Measurements from ENCODE around the gene CNIH3. TPM values are rescaled to one million over a fixed set of nuclear protein-coding genes. Genes with fewer than 3 reads are reported as not detected.
"Not testable (repeated sequence)": the region's sequence is repeated elsewhere in the genome, so short reads cannot be mapped to it uniquely, and the experiment has no call there.

CNIH3 gene
- total and polyA plus RNA-seq, 9 donors: 2.1 to 4.7 (median 2.9) TPM

DNA sequence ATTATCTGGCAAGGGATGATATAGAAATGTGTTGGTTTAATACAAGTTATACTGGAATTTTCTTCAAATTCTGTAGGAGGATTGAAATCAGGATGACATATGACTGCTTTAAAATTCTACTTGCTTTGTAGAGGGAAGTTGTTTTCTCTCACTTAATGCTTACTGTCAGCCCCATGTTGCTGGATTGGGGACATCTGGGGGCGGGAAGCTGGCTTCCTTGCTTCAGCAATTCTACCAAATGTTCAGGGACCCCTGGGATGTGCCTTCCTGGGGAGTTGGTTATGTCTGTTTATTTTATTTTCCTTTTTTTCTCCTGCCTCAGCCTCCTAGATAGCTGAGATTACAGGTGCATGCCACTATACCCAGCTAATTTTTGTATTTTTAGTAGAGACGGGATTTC lies 63.5 kb downstream of the CNIH3 start:
- WGBS (ENCODE audit: insufficient coverage): no CpG with 5 or more reads among the region's 2 CpGs
- no peak overlapping the region for H3K4me3 ChIP-seq (ENCODE audit: low read length)
- H3K27me3 ChIP-seq (ENCODE audit: control insufficient read depth, insufficient read depth, low read length): peaks cover 2% of the 10 kb centered on the region
- H3K27ac ChIP-seq (ENCODE audit: low read length): no peak overlapping the region
- H3K9me3 ChIP-seq (replicated peaks; ENCODE audit: control insufficient read depth, low read depth, low read length): no peaks in the 10 kb centered on the region
- no peaks in the 10 kb centered on the region for H3K4me1 ChIP-seq (ENCODE audit: control insufficient read depth, insufficient read depth, low read length)
- no peak for DNase-seq
- H3K36me3 ChIP-seq (ENCODE audit: control insufficient read depth, insufficient read depth, low read length): no peaks in the 10 kb centered on the region

DNA sequence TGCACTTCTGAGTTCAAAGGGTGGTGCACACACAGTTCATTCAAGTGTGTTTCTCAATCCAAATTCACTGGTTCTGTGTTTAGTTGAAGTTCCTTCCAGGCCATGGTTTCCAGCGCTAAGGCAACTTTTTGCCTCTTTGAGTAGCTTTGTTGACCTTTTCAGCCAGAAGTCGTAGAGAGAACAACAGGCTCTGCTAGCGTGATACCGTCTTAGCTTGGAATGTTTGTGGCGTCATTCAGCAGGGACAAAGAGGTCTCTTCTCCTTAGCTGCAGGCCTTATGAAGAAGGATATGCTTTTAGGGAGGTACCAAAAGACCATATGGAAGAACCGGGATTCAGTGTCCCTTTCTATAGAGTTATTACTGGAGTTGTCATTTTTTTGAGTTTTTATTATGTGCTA lies 65.7 kb downstream of the CNIH3 start:
- 65% methylated on average over 5 of the region's 6 CpGs for WGBS (ENCODE audit: insufficient coverage)
- H3K4me1 ChIP-seq (ENCODE audit: control insufficient read depth, insufficient read depth, low read length): no peaks in the 10 kb centered on the region
- H3K27ac ChIP-seq (ENCODE audit: low read length): no peak overlapping the region
- H3K27me3 ChIP-seq (ENCODE audit: control insufficient read depth, insufficient read depth, low read length): peaks cover 7% of the 10 kb centered on the region
- DNase-seq: no peak
- no peaks in the 10 kb centered on the region for H3K9me3 ChIP-seq (replicated peaks; ENCODE audit: control insufficient read depth, low read depth, low read length)
- H3K4me3 ChIP-seq (ENCODE audit: low read length): no peak overlapping the region
- H3K36me3 ChIP-seq (ENCODE audit: control insufficient read depth, insufficient read depth, low read length): no peaks in the 10 kb centered on the region

DNA sequence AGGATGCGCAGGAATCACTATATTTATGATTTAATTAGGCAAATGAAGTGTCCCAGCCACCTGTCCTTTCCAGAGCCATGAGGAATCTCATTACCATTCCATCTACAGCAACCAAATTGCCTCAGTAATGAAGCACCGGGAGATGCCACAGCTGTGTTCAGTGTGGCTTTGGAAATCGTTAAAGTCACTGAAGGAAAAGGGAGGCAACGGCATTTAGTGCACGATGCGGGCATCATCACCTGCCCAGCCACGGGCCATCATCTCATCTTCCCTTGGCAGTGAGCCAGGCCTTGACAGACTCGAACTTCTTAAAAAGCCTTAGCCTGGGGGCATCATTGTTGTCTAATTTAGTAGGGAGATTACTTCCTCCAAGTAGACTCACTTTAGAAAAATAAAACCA lies 67.8 kb downstream of the CNIH3 start:
- H3K36me3 ChIP-seq (ENCODE audit: control insufficient read depth, insufficient read depth, low read length): no peaks in the 10 kb centered on the region
- no peaks in the 10 kb centered on the region for H3K4me1 ChIP-seq (ENCODE audit: control insufficient read depth, insufficient read depth, low read length)
- WGBS (ENCODE audit: insufficient coverage): no CpG with 5 or more reads among the region's 8 CpGs
- no peak for DNase-seq
- no peak overlapping the region for H3K4me3 ChIP-seq (ENCODE audit: low read length)
- peaks cover 7% of the 10 kb centered on the region for H3K27me3 ChIP-seq (ENCODE audit: control insufficient read depth, insufficient read depth, low read length)
- H3K27ac ChIP-seq (ENCODE audit: low read length): no peak overlapping the region
- no peaks in the 10 kb centered on the region for H3K9me3 ChIP-seq (replicated peaks; ENCODE audit: control insufficient read depth, low read depth, low read length)

DNA sequence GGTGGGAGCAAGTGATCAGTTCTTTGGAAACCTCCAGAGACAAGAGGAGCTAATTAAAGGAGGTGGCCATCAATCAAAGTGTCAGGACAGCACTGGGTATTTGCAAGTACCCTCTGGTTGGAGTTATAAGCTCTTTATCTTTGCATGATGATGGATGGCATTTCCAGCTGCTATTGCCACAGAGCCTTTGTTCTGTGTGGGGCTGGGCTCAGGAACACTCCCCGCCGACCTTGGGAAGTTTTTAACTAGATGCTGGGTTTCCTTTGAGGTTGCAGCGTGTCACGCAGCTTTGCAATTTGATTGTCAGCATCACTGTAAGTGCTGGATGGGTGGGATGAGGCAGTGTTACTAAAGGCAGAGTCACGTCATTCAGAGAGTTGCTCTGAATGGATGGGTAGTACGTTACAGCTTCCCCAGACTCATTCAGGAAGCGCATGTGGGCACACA lies 68.9 kb downstream of the CNIH3 start:
- 29% methylated on average over 5 of the region's 7 CpGs for WGBS (ENCODE audit: insufficient coverage)
- DNase-seq: no peak
- no peaks in the 10 kb centered on the region for H3K9me3 ChIP-seq (replicated peaks; ENCODE audit: control insufficient read depth, low read depth, low read length)
- no peak overlapping the region for H3K4me3 ChIP-seq (ENCODE audit: low read length)
- H3K27ac ChIP-seq (ENCODE audit: low read length): no peak overlapping the region
- peaks cover 7% of the 10 kb centered on the region for H3K27me3 ChIP-seq (ENCODE audit: control insufficient read depth, insufficient read depth, low read length)
- H3K4me1 ChIP-seq (ENCODE audit: control insufficient read depth, insufficient read depth, low read length): no peaks in the 10 kb centered on the region
- H3K36me3 ChIP-seq (ENCODE audit: control insufficient read depth, insufficient read depth, low read length): no peaks in the 10 kb centered on the region

DNA sequence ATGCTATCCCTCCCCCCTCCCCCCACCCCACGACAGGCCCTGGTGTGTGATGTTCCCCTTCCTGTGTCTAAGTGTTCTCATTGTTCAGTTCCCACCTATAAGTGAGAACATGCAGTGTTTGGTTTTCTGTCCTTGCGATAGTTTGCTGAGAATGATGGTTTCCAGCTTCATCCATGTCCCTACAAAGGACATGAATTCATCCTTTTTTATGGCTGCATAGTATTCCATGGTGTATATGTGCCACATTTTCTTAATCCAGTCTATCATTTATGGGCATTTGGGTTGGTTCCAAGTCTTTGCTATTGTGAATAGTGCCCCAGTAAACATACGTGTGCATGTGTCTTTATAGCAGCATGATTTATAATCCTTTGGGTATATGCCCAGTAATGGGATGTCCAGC lies 70.0 kb downstream of the CNIH3 start:
- WGBS (ENCODE audit: insufficient coverage): no CpG with 5 or more reads among the region's 3 CpGs
- not testable (repeated sequence) for H3K9me3 ChIP-seq (replicated peaks; ENCODE audit: control insufficient read depth, low read depth, low read length); DNase-seq; H3K27ac ChIP-seq (ENCODE audit: low read length); H3K27me3 ChIP-seq (ENCODE audit: control insufficient read depth, insufficient read depth, low read length); H3K4me3 ChIP-seq (ENCODE audit: low read length); H3K36me3 ChIP-seq (ENCODE audit: control insufficient read depth, insufficient read depth, low read length); H3K4me1 ChIP-seq (ENCODE audit: control insufficient read depth, insufficient read depth, low read length)

DNA sequence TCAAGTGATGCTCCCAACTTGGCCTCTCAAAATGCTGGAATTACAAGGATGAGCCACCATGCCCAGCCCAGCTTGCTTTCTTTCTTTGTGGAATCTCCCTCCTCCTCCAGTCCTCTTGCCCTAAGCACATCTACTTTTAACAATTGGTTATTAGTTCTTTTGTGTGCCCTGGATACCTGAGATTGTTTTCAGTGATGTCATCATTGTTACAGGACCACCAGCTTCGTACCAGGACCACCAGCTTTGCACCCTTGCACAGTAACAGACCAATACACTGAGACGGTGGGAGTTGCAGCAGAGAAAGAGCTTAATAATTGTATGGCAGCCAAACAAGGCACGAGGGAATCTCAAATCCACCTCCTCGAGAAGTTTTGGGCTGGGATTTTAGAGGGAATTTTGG lies 71.3 kb downstream of the CNIH3 start:
- no peaks in the 10 kb centered on the region for H3K9me3 ChIP-seq (replicated peaks; ENCODE audit: control insufficient read depth, low read depth, low read length)
- H3K36me3 ChIP-seq (ENCODE audit: control insufficient read depth, insufficient read depth, low read length): no peaks in the 10 kb centered on the region
- 50% methylated on average over 2 of the region's 4 CpGs for WGBS (ENCODE audit: insufficient coverage)
- peaks cover 7% of the 10 kb centered on the region for H3K27me3 ChIP-seq (ENCODE audit: control insufficient read depth, insufficient read depth, low read length)
- H3K4me1 ChIP-seq (ENCODE audit: control insufficient read depth, insufficient read depth, low read length): no peaks in the 10 kb centered on the region
- H3K27ac ChIP-seq (ENCODE audit: low read length): no peak overlapping the region
- DNase-seq: no peak
- no peak overlapping the region for H3K4me3 ChIP-seq (ENCODE audit: low read length)

DNA sequence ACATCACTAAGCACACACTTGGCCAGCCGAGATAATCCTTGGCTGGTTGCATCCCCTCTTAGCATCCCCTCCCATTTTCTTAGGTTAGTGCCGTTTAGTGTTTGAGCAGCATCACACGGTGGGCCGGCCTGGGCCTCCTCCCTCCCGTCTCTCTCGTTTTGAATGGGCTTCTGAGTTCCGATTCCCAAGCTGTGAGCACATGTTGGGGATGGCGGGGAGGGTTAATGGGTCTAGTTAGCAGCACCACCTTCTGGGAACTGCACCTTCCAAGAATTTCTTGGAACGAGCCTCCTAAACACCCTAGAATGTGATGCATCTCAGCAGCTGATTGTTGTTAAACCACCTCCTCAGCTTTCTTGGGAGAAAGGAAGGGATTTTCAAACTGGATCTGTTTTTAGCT lies 73.3 kb downstream of the CNIH3 start:
- no peak overlapping the region for H3K27ac ChIP-seq (ENCODE audit: low read length)
- WGBS (ENCODE audit: insufficient coverage): 32% methylated on average over 4 of the region's 9 CpGs
- H3K4me1 ChIP-seq (ENCODE audit: control insufficient read depth, insufficient read depth, low read length): no peaks in the 10 kb centered on the region
- H3K27me3 ChIP-seq (ENCODE audit: control insufficient read depth, insufficient read depth, low read length): peaks cover 5% of the 10 kb centered on the region
- DNase-seq: peak; percentile 9
- no peaks in the 10 kb centered on the region for H3K36me3 ChIP-seq (ENCODE audit: control insufficient read depth, insufficient read depth, low read length)
- no peaks in the 10 kb centered on the region for H3K9me3 ChIP-seq (replicated peaks; ENCODE audit: control insufficient read depth, low read depth, low read length)
- no peak overlapping the region for H3K4me3 ChIP-seq (ENCODE audit: low read length)

DNA sequence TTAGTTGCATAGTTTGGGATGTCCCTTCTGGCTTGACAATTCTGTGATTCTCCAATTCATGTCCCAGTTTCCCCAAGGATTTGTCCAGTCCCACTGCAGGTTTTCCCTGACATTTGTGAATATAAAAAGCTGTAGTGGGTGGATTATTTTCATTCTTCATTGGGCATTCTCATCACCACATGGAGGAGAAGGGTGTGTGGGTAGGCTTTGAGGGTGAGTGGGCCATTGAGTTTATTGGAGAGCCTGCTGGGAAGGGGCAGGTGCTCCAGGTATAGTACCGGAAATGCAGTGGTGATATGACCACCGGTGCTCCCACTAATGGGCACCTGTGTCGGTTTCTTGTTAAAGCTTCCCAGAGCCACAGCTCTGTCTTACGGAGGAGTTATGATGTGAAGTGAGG lies 74.5 kb downstream of the CNIH3 start:
- Histone ChIP-seq H3K4me1 (ENCODE audit: control insufficient read depth, insufficient read depth, low read length) (no peaks in the 10 kb centered on the region), H3K27me3 (ENCODE audit: control insufficient read depth, insufficient read depth, low read length) (no peaks in the 10 kb centered on the region), H3K27ac (ENCODE audit: low read length) (no peak overlapping the region), H3K36me3 (ENCODE audit: control insufficient read depth, insufficient read depth, low read length) (no peaks in the 10 kb centered on the region), H3K9me3 (replicated peaks; ENCODE audit: control insufficient read depth, low read depth, low read length) (no peaks in the 10 kb centered on the region), H3K4me3 (ENCODE audit: low read length) (no peak overlapping the region)
- DNase-seq: no peak
- 80% methylated on average over 1 of the region's 4 CpGs for WGBS (ENCODE audit: insufficient coverage)

DNA sequence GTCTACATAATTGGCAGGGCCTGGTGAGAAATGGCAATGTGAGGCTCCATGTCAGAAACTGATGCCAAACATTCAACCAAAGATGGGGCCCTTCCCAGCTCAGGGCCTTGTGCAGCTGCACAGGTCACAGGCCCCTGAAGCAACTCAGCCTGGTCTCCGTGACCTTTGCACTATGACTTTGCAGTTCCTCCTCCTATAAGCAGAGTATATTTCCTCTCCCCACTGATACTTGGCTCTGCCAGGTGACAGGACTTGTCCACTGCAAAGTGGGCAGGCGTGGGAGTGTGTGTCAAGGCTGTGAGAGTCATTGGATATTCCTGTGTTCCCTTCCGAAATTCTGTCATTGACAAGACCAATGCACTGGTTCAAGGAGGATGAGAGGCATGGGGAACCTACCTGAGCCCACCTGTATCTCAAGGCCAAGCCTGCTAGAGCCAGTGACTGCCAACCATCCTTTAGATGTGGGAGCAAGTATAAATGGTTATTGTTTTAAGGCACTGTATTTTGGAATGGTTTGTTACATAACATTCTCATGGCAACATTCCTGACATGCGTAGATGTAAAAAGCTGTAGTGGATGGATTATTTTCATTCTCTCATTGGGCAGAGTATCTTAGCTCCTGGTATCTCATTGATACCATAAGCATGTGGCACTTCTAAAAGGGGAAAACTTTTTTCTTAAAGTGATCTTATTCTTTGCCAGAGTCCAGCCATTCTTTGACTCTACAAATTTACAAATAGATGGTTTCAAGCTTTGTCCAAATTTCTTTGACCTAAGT lies 75.2 kb downstream of the CNIH3 start:
- no peaks in the 10 kb centered on the region for H3K27me3 ChIP-seq (ENCODE audit: control insufficient read depth, insufficient read depth, low read length)
- no peaks in the 10 kb centered on the region for H3K36me3 ChIP-seq (ENCODE audit: control insufficient read depth, insufficient read depth, low read length)
- H3K4me3 ChIP-seq (ENCODE audit: low read length): no peak overlapping the region
- DNase-seq: no peak
- no peaks in the 10 kb centered on the region for H3K4me1 ChIP-seq (ENCODE audit: control insufficient read depth, insufficient read depth, low read length)
- WGBS (ENCODE audit: insufficient coverage): 50% methylated on average over 2 of the region's 4 CpGs
- H3K9me3 ChIP-seq (replicated peaks; ENCODE audit: control insufficient read depth, low read depth, low read length): no peaks in the 10 kb centered on the region
- no peak overlapping the region for H3K27ac ChIP-seq (ENCODE audit: low read length)

DNA sequence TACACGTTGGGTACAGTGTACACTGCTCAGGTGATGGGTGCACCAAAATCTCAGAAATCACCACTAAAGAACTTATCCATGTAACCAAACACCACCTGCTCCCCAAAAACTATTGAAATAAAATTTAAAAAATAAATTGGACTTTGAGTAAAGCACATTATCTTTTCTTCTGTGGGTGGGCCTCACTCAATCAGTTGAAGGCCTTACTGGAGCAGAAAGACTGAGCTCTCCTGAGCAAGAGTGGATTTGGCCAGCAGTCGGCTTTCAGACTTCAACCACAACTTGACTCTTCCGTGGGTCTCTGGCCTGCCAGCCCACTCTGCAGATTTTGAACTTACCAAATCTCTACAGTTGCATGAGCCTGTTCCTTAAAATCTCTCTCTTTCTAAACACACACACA lies 78.9 kb downstream of the CNIH3 start:
- 94% methylated on average over 2 of the region's 3 CpGs for WGBS (ENCODE audit: insufficient coverage)
- Histone ChIP-seq H3K9me3 (replicated peaks; ENCODE audit: control insufficient read depth, low read depth, low read length) (no peaks in the 10 kb centered on the region), H3K27ac (ENCODE audit: low read length) (no peak overlapping the region), H3K4me1 (ENCODE audit: control insufficient read depth, insufficient read depth, low read length) (no peaks in the 10 kb centered on the region), H3K27me3 (ENCODE audit: control insufficient read depth, insufficient read depth, low read length) (no peaks in the 10 kb centered on the region), H3K36me3 (ENCODE audit: control insufficient read depth, insufficient read depth, low read length) (no peaks in the 10 kb centered on the region), H3K4me3 (ENCODE audit: low read length) (no peak overlapping the region)
- no peak for DNase-seq

DNA sequence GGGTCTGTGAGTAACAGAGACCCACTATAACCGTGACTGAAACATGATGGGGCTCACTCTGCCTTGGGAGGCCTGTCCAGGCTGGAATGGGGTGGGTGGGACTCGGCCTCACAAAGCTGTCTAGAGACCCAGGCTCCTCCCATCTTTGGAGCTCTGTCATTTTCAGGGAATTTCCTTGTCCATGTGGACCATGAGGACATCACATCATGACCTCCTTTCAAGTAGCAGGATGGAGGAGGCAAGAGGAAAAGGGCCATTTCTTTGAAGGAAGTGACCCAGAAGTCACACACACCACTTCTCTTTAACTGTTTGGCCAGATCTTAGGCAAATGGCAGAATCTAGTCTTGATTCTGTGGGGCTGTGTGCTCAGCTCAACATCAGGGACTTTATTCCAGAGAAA lies 79.9 kb downstream of the CNIH3 start:
- no peak overlapping the region for H3K4me3 ChIP-seq (ENCODE audit: low read length)
- no peak for DNase-seq
- WGBS (ENCODE audit: insufficient coverage): 38% methylated on average over 1 of the region's 2 CpGs
- no peaks in the 10 kb centered on the region for H3K36me3 ChIP-seq (ENCODE audit: control insufficient read depth, insufficient read depth, low read length)
- no peaks in the 10 kb centered on the region for H3K9me3 ChIP-seq (replicated peaks; ENCODE audit: control insufficient read depth, low read depth, low read length)
- H3K27me3 ChIP-seq (ENCODE audit: control insufficient read depth, insufficient read depth, low read length): no peaks in the 10 kb centered on the region
- no peaks in the 10 kb centered on the region for H3K4me1 ChIP-seq (ENCODE audit: control insufficient read depth, insufficient read depth, low read length)
- no peak overlapping the region for H3K27ac ChIP-seq (ENCODE audit: low read length)
